SK-N-SH treated with all-trans-retinoic acid at 6 μM for 48 hours (cell line): ENCODE measurements around the gene RNF135.

Source experiments
- ATAC-seq: fragments of 200-7000 bp; cut with Tn5 transposase; 3 replicates; pipeline ENCODE4 v1.9.1; 2020; ENCODE audit warnings: mild to moderate bottlenecking, moderate library complexity
- ARNTL ChIP-seq: fragments of 450-650 bp; formaldehyde crosslinking; IDR thresholded peaks from 2 replicates; pipeline ENCODE4 v1.5.0; 2020; ENCODE audit warnings: low read depth, mild to moderate bottlenecking, moderate library complexity, borderline replicate concordance
- CREB5 ChIP-seq: fragments of 250-450 bp; sonication (Bioruptor Pico); IDR thresholded peaks from 2 replicates; pipeline ENCODE4 v1.5.1; 2020; ENCODE audit warnings: low read depth, mild to moderate bottlenecking, moderate library complexity
- CSDC2 ChIP-seq: fragments of 250-450 bp; sonication (Bioruptor Pico); IDR thresholded peaks from 2 replicates; pipeline ENCODE4 v1.5.0; 2020; ENCODE audit warnings: mild to moderate bottlenecking, moderate library complexity
- ESRRG ChIP-seq: fragments of 250-450 bp; sonication (Bioruptor Pico); IDR thresholded peaks from 2 replicates; pipeline ENCODE4 v1.6.1; 2021; ENCODE audit warnings: mild to moderate bottlenecking
- ISL1 ChIP-seq: fragments of 250-450 bp; sonication (Bioruptor Pico); IDR thresholded peaks from 2 replicates; pipeline ENCODE4 v2.1.2; 2022; ENCODE audit warnings: mild to moderate bottlenecking, moderate library complexity
- OSR1 ChIP-seq: fragments of 250-450 bp; sonication (Bioruptor Pico); IDR thresholded peaks from 2 replicates; pipeline ENCODE4 v1.8.0; 2022; ENCODE audit warnings: moderate library complexity, mild to moderate bottlenecking, inconsistent platforms
- PATZ1 ChIP-seq: fragments of 250-450 bp; sonication (Bioruptor Pico); IDR thresholded peaks from 2 replicates; pipeline ENCODE4 v1.8.0; 2020; ENCODE audit warnings: mild to moderate bottlenecking, moderate library complexity, borderline replicate concordance
- POU6F1 ChIP-seq: fragments of 250-450 bp; sonication (Bioruptor Pico); IDR thresholded peaks from 2 replicates; pipeline ENCODE4 v1.8.0; 2021; ENCODE audit warnings: low read depth, mild to moderate bottlenecking, moderate library complexity, borderline replicate concordance
- PPARA ChIP-seq: fragments of 250-450 bp; sonication (Bioruptor Pico); IDR thresholded peaks from 2 replicates; pipeline ENCODE4 v1.5.0; 2020; ENCODE audit warnings: mild to moderate bottlenecking, borderline replicate concordance
- SNAI2 ChIP-seq: fragments of 250-450 bp; sonication (Bioruptor Pico); IDR thresholded peaks from 2 replicates; pipeline ENCODE4 v1.5.0; 2020; ENCODE audit warnings: mild to moderate bottlenecking, moderate library complexity
- TCF4 ChIP-seq: fragments of 250-450 bp; sonication (Bioruptor Pico); IDR thresholded peaks from 2 replicates; pipeline ENCODE4 v1.8.0; 2021; ENCODE audit warnings: mild to moderate bottlenecking, moderate library complexity, borderline replicate concordance
- TOX ChIP-seq: fragments of 250-450 bp; sonication (Bioruptor Pico); IDR thresholded peaks from 2 replicates; pipeline ENCODE4 v1.8.0; 2021; ENCODE audit warnings: mild to moderate bottlenecking, moderate library complexity, borderline replicate concordance
- ZC3H10 ChIP-seq: fragments of 250-450 bp; sonication (Bioruptor Pico); IDR thresholded peaks from 2 replicates; pipeline ENCODE4 v1.5.1; 2021; ENCODE audit warnings: mild to moderate bottlenecking, moderate library complexity
- ZFP3 ChIP-seq: fragments of 250-450 bp; sonication (Bioruptor Pico); IDR thresholded peaks from 2 replicates; pipeline ENCODE4 v1.5.0; 2020; ENCODE audit warnings: mild to moderate bottlenecking, moderate library complexity
- ZFP30 ChIP-seq: fragments of 450-650 bp; formaldehyde crosslinking; IDR thresholded peaks from 2 replicates; pipeline ENCODE4 v1.5.0; 2022; ENCODE audit warnings: mild to moderate bottlenecking, moderate library complexity
- ZNF70 ChIP-seq: fragments of 450-650 bp; formaldehyde crosslinking; IDR thresholded peaks from 2 replicates; pipeline ENCODE4 v1.5.0; 2020; ENCODE audit warnings: mild to moderate bottlenecking, moderate library complexity
- ZNF8 ChIP-seq: fragments of 450-650 bp; formaldehyde crosslinking; IDR thresholded peaks from 2 replicates; pipeline ENCODE4 v1.5.0; 2020; ENCODE audit warnings: mild to moderate bottlenecking, moderate library complexity
- TF ChIP-seq, protein P1 (sequence below): fragments of 250-450 bp; sonication (Bioruptor Pico); IDR thresholded peaks from 2 replicates; pipeline ENCODE4 v1.5.1; 2021; ENCODE audit warnings: mild to moderate bottlenecking, moderate library complexity
- TF ChIP-seq, protein P2 (sequence below): fragments of 250-450 bp; sonication (Bioruptor Pico); IDR thresholded peaks from 2 replicates; pipeline ENCODE4 v1.5.0; 2020; ENCODE audit warnings: mild to moderate bottlenecking, moderate library complexity

Gene RNF135

GRCh38 chr17:31002047-31002446, 31.2 kb downstream of the RNF135 start (continued):
- TF ChIP-seq PATZ1: no peak
- no peak for TF ChIP-seq ZNF70 (CRISPR knock-in tag)
- TF ChIP-seq ZC3H10: no peak
- TF ChIP-seq, protein P1, sequence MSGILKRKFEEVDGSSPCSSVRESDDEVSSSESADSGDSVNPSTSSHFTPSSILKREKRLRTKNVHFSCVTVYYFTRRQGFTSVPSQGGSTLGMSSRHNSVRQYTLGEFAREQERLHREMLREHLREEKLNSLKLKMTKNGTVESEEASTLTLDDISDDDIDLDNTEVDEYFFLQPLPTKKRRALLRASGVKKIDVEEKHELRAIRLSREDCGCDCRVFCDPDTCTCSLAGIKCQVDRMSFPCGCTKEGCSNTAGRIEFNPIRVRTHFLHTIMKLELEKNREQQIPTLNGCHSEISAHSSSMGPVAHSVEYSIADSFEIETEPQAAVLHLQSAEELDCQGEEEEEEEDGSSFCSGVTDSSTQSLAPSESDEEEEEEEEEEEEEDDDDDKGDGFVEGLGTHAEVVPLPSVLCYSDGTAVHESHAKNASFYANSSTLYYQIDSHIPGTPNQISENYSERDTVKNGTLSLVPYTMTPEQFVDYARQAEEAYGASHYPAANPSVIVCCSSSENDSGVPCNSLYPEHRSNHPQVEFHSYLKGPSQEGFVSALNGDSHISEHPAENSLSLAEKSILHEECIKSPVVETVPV (CRISPR knock-in tag): no peak
- no peak for TF ChIP-seq ISL1 (CRISPR knock-in tag)
- TF ChIP-seq CREB5 (CRISPR knock-in tag): no peak
- no peak for TF ChIP-seq TCF4
- no peak for TF ChIP-seq POU6F1

- ATAC-seq: no peak
- no peak for TF ChIP-seq OSR1 (CRISPR knock-in tag)
- no peak for TF ChIP-seq SNAI2 (CRISPR knock-in tag)
- no peak for TF ChIP-seq TOX
- no peak for TF ChIP-seq ARNTL (CRISPR knock-in tag)
- TF ChIP-seq ESRRG (CRISPR knock-in tag): no peak
- TF ChIP-seq ZFP3 (CRISPR knock-in tag): no peak
- TF ChIP-seq, protein P2, sequence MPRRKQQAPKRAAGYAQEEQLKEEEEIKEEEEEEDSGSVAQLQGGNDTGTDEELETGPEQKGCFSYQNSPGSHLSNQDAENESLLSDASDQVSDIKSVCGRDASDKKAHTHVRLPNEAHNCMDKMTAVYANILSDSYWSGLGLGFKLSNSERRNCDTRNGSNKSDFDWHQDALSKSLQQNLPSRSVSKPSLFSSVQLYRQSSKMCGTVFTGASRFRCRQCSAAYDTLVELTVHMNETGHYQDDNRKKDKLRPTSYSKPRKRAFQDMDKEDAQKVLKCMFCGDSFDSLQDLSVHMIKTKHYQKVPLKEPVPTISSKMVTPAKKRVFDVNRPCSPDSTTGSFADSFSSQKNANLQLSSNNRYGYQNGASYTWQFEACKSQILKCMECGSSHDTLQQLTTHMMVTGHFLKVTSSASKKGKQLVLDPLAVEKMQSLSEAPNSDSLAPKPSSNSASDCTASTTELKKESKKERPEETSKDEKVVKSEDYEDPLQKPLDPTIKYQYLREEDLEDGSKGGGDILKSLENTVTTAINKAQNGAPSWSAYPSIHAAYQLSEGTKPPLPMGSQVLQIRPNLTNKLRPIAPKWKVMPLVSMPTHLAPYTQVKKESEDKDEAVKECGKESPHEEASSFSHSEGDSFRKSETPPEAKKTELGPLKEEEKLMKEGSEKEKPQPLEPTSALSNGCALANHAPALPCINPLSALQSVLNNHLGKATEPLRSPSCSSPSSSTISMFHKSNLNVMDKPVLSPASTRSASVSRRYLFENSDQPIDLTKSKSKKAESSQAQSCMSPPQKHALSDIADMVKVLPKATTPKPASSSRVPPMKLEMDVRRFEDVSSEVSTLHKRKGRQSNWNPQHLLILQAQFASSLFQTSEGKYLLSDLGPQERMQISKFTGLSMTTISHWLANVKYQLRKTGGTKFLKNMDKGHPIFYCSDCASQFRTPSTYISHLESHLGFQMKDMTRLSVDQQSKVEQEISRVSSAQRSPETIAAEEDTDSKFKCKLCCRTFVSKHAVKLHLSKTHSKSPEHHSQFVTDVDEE (CRISPR knock-in tag): no peak
- TF ChIP-seq ISL1 (CRISPR knock-in tag): no peak
- no peak for TF ChIP-seq ZNF70 (CRISPR knock-in tag)
- TF ChIP-seq CREB5 (CRISPR knock-in tag): no peak
- TF ChIP-seq PATZ1: no peak
- TF ChIP-seq CSDC2 (CRISPR knock-in tag): no peak
- TF ChIP-seq, protein P1 (CRISPR knock-in tag): no peak
- no peak for TF ChIP-seq PPARA (CRISPR knock-in tag)
- TF ChIP-seq ZNF8 (CRISPR knock-in tag): no peak
- TF ChIP-seq ZFP30 (CRISPR knock-in tag): no peak
Observed at GRCh38 chr17:31003225-31003866, 32.5 kb downstream of the RNF135 start.
